ENCODE results near the gene DLG2.

Gene DLG2

GRCh38 chr11:83864412-83865057 is 1762.6 kb downstream of the DLG2 start:
- no peak for TF ChIP-seq CTCF (IDR thresholded peaks at IDR 0.05; ENCODE audit: insufficient read depth, low read length)
- no peak for TF ChIP-seq POLR2AphosphoS5 (IDR thresholded peaks at IDR 0.05; ENCODE audit: low read depth)
- TF ChIP-seq GABPA (IDR thresholded peaks at IDR 0.05; ENCODE audit: low read depth), result no peak
- TF ChIP-seq REST (IDR thresholded peaks at IDR 0.05; ENCODE audit: insufficient replicate concordance, low read depth), result no peak
- TF ChIP-seq SPI1 (IDR thresholded peaks at IDR 0.05; ENCODE audit: borderline replicate concordance, low read depth), result no peak

GRCh38 chr11:83863272-83863671 is 1763.9 kb downstream of the DLG2 start:
- TF ChIP-seq POLR2AphosphoS5 (IDR thresholded peaks at IDR 0.05; ENCODE audit: low read depth) (no peak), GABPA (IDR thresholded peaks at IDR 0.05; ENCODE audit: low read depth) (no peak), CTCF (IDR thresholded peaks at IDR 0.05; ENCODE audit: insufficient read depth, low read length) (no peak), REST (IDR thresholded peaks at IDR 0.05; ENCODE audit: insufficient replicate concordance, low read depth) (no peak), SPI1 (IDR thresholded peaks at IDR 0.05; ENCODE audit: borderline replicate concordance, low read depth) (no peak)
- Histone ChIP-seq H3K27me3 (ENCODE audit: insufficient read depth, poor library complexity, severe bottlenecking) (no peaks in the 10 kb centered on the region), H3K4me3 (replicated peaks; ENCODE audit: insufficient read depth, low read length) (no peak overlapping the region), H3K27ac (replicated peaks) (no peak overlapping the region)
- DNase-seq (ENCODE audit: low read depth in 1 of 2, low spot score in 1 of 2), result no peak

More at GRCh38 chr11:83864412-83865057, 1762.6 kb downstream of the DLG2 start:
- Histone ChIP-seq H3K27me3 (ENCODE audit: insufficient read depth, poor library complexity, severe bottlenecking) (no peaks in the 10 kb centered on the region), H3K4me3 (replicated peaks; ENCODE audit: insufficient read depth, low read length) (no peak overlapping the region), H3K27ac (replicated peaks) (no peak overlapping the region)
- no peak for DNase-seq (ENCODE audit: low read depth in 1 of 2, low spot score in 1 of 2)

GRCh38 chr11:83862691-83863090 is 1764.5 kb downstream of the DLG2 start:
- H3K27ac ChIP-seq (replicated peaks), result no peak overlapping the region
- TF ChIP-seq CTCF (IDR thresholded peaks at IDR 0.05; ENCODE audit: insufficient read depth, low read length) (no peak), SPI1 (IDR thresholded peaks at IDR 0.05; ENCODE audit: borderline replicate concordance, low read depth) (no peak), REST (IDR thresholded peaks at IDR 0.05; ENCODE audit: insufficient replicate concordance, low read depth) (no peak), GABPA (IDR thresholded peaks at IDR 0.05; ENCODE audit: low read depth) (no peak), POLR2AphosphoS5 (IDR thresholded peaks at IDR 0.05; ENCODE audit: low read depth) (no peak)
- no peak overlapping the region for H3K4me3 ChIP-seq (replicated peaks; ENCODE audit: insufficient read depth, low read length)
- H3K27me3 ChIP-seq (ENCODE audit: insufficient read depth, poor library complexity, severe bottlenecking), result no peaks in the 10 kb centered on the region
- DNase-seq (ENCODE audit: low read depth in 1 of 2, low spot score in 1 of 2), result no peak
